IMR-90 (cell line): ENCODE measurements around the gene CACNA2D3. TPM values are rescaled to one million over a fixed set of nuclear protein-coding genes. Genes with fewer than 3 reads are reported as not detected.

Source experiments
- ATAC-seq: fragments of 200-7000 bp; cut with Tn5 transposase; 2 replicates; pipeline ENCODE4 v1.9.1; 2020; ENCODE audit warnings: low read depth, mild to moderate bottlenecking, moderate library complexity
- BruUV-seq: library from RNA; stranded (reverse); fragments of 400-500 nt; replicated peaks from 2 replicates; lab custom pipeline; 2021; lab: Mats Ljungman, UMichigan
- CTCF ChIA-PET: fragments of 300-600 bp; formaldehyde crosslinking; extraction: SDS; loops from one replicate; lab custom pipeline; 2021; ENCODE audit warnings: antibody characterized with exemption; lab: Yijun Ruan, JAX
- POLR2A ChIA-PET: fragments of 300-600 bp; sonication (Branson Sonifier 250); formaldehyde crosslinking; loops from one replicate; lab custom pipeline; 2022; ENCODE audit warnings: antibody characterized with exemption; ENCODE audit not compliant: unreplicated experiment; lab: Charles Lee
- DNase-seq: peaks from one replicate; pipeline ENCODE4 v3.0.0; 2013
- H2AFZ ChIP-seq: replicated peaks from 2 replicates; pipeline ENCODE3; 2013; ENCODE audit warnings: low read length, mild to moderate bottlenecking; ENCODE audit not compliant: poor library complexity
- H2AK5ac ChIP-seq: 2 replicates; pipeline ENCODE4 v1.6.1; 2013; ENCODE audit warnings: low read depth, low read length, inconsistent platforms
- H2AK9ac ChIP-seq: replicated peaks from 2 replicates; pipeline ENCODE3; 2013; ENCODE audit warnings: mild to moderate bottlenecking, low read depth, low read length, moderate library complexity; ENCODE audit not compliant: poor library complexity
- H2BK120ac ChIP-seq: 2 replicates; pipeline ENCODE4 v1.6.1; 2013; ENCODE audit warnings: low read depth, low read length, inconsistent platforms
- H2BK15ac ChIP-seq: 3 replicates; pipeline ENCODE4 v1.6.1; 2013; ENCODE audit warnings: low read depth, low read length, inconsistent platforms
- H2BK20ac ChIP-seq: 2 replicates; pipeline ENCODE4 v1.6.1; 2013; ENCODE audit warnings: low read depth, mild to moderate bottlenecking, inconsistent platforms, low read length, moderate library complexity
- H2BK5ac ChIP-seq: 2 replicates; pipeline ENCODE4 v1.6.1; 2013; ENCODE audit warnings: mild to moderate bottlenecking, low read depth, low read length, inconsistent platforms; ENCODE audit not compliant: poor library complexity, severe bottlenecking
- H3K14ac ChIP-seq: replicated peaks from 2 replicates; pipeline ENCODE4 v1.6.1; 2013; ENCODE audit warnings: low read depth, low read length, inconsistent platforms
- H3K18ac ChIP-seq: 2 replicates; pipeline ENCODE4 v1.6.1; 2013; ENCODE audit warnings: low read depth, low read length, control low read depth
- H3K23ac ChIP-seq: 2 replicates; pipeline ENCODE4 v1.6.1; 2013; ENCODE audit warnings: low read depth, low read length, inconsistent platforms
- H3K27ac ChIP-seq: 2 replicates; pipeline ENCODE4 v1.5.1; 2013; ENCODE audit warnings: mild to moderate bottlenecking, control low read depth, low read length; ENCODE audit not compliant: insufficient read depth
- H3K27me3 ChIP-seq: 2 replicates; pipeline ENCODE4 v1.6.1; 2013; ENCODE audit warnings: low read length; ENCODE audit not compliant: control insufficient read depth, insufficient read depth
- H3K36me3 ChIP-seq: 2 replicates; pipeline ENCODE4 v1.6.1; 2013; ENCODE audit warnings: low read length, mixed read lengths; ENCODE audit not compliant: control insufficient read depth, insufficient read depth
- H3K4ac ChIP-seq: 2 replicates; pipeline ENCODE4 v1.6.1; 2013; ENCODE audit warnings: low read depth, low read length, inconsistent platforms
- H3K4me1 ChIP-seq: 2 replicates; pipeline ENCODE4 v1.6.1; 2013; ENCODE audit warnings: low read length, mixed read lengths; ENCODE audit not compliant: control insufficient read depth, insufficient read depth
- H3K4me2 ChIP-seq: 2 replicates; pipeline ENCODE4 v1.6.1; 2013; ENCODE audit warnings: low read depth, mild to moderate bottlenecking, control low read depth, low read length, moderate library complexity
- H3K4me3 ChIP-seq: 2 replicates; pipeline ENCODE4 v1.5.1; 2013; ENCODE audit warnings: low read depth, mild to moderate bottlenecking, control low read depth, low read length, moderate library complexity; ENCODE audit not compliant: insufficient read depth
- H3K56ac ChIP-seq: 2 replicates; pipeline ENCODE4 v1.6.1; 2013; ENCODE audit warnings: low read length, inconsistent platforms; ENCODE audit not compliant: insufficient read depth; ENCODE audit errors: extremely low read depth
- H3K79me1 ChIP-seq, 2 experiments: 2 replicates each; pipeline ENCODE4 v1.6.1; 2013; ENCODE audit warnings: low read length in 2 of 2, inconsistent platforms in 1 of 2, low read depth in 1 of 2
- H3K9ac ChIP-seq: 2 replicates; pipeline ENCODE4 v1.6.1; 2013; ENCODE audit warnings: low read depth, low read length, control low read depth
- H3K9me1 ChIP-seq: 2 replicates; pipeline ENCODE4 v1.6.1; 2013; ENCODE audit warnings: low read length, inconsistent platforms; ENCODE audit not compliant: insufficient read depth
- H3K9me3 ChIP-seq: 2 replicates; pipeline ENCODE4 v1.6.1; 2013; ENCODE audit warnings: low read length; ENCODE audit not compliant: control insufficient read depth, insufficient read depth
- H4K20me1 ChIP-seq: 2 replicates; pipeline ENCODE4 v1.6.1; 2013; ENCODE audit warnings: low read length, inconsistent platforms; ENCODE audit not compliant: insufficient read depth
- H4K5ac ChIP-seq: 2 replicates; pipeline ENCODE4 v1.6.1; 2013; ENCODE audit warnings: mild to moderate bottlenecking, low read depth, low read length, control low read depth
- H4K8ac ChIP-seq, 2 experiments: 2 replicates each; pipeline ENCODE4 v1.6.1; 2013; ENCODE audit warnings: low read depth in 2 of 2, low read length in 2 of 2, control low read depth in 1 of 2, inconsistent platforms in 1 of 2
- H4K91ac ChIP-seq: 2 replicates; pipeline ENCODE4 v1.6.1; 2013; ENCODE audit warnings: low read depth, low read length, inconsistent platforms; ENCODE audit not compliant: insufficient read depth
- BHLHE40 ChIP-seq: fragments of 150-350 bp; IDR thresholded peaks from 2 replicates; pipeline ENCODE4 v1.6.1; 2016; ENCODE audit warnings: mild to moderate bottlenecking, low read depth, low read length
- POLR2A ChIP-seq: IDR thresholded peaks from 2 replicates; pipeline ENCODE4 v1.6.1; 2012; ENCODE audit warnings: mild to moderate bottlenecking, low read depth, low read length
- SMC3 ChIP-seq: fragments of 150-350 bp; IDR thresholded peaks from 2 replicates; pipeline ENCODE4 v1.6.1; 2016; ENCODE audit warnings: low read depth, mild to moderate bottlenecking, antibody characterized with exemption, low read length, moderate library complexity
- whole genome bisulfite sequencing, 2 experiments: methylation state at CpG; one replicate each; pipeline versions ENCODE4 v1.1.5 to v1.1.7; 2013; ENCODE audit warnings: missing lambda C conversion rate in 2 of 2; ENCODE audit not compliant: insufficient read length in 1 of 2; ENCODE audit errors: extremely low coverage in 2 of 2; 5-methylcytosine and 5-hydroxymethylcytosine counted together
- dilution Hi-C: fragments of 300-500 bp; cut with HindIII; formaldehyde crosslinking; loops from one replicate; pipeline ENCODE4 v1.14.3; 2018; ENCODE audit warnings: low sequenced_read_pairs; ENCODE audit not compliant: unreplicated experiment
- in situ Hi-C: fragments of 300-500 bp; cut with MboI; formaldehyde crosslinking; loops from 3 replicates; pipeline ENCODE4 v1.14.3; 2019; ENCODE audit warnings: low sequenced_read_pairs, inconsistent platforms, mixed read lengths
- intact Hi-C: fragments of 100-400 bp; cut with micrococcal nuclease; formaldehyde crosslinking; loops from 2 replicates; pipeline ENCODE4 v1.10.0; 2022
- polyA plus RNA-seq, 3 experiments: library from polyadenylated mRNA; depleted of rRNA; stranded (reverse); fragments of >200 nt; gene quantifications; 2 replicates each; pipeline ENCODE4 v1.2.3, GENCODE V29; 2012; ENCODE audit warnings: low replicate concordance in 1 of 3
- total RNA-seq: library from RNA; depleted of rRNA; stranded (reverse); fragments of >200 nt; gene quantifications from 2 replicates; pipeline ENCODE4 v1.2.3, GENCODE V29; 2012
- TF ChIP-seq, protein P1 (sequence below): conservative IDR thresholded peaks from 2 replicates; pipeline ENCODE4 v1.5.1; 2012; ENCODE audit warnings: mild to moderate bottlenecking, low read depth, low read length, improper control_type of control experiment

CACNA2D3 gene
- total and polyA plus RNA-seq, 2 of the 4 experiments (the other 2 are of a cell fraction), result 0.36 to 0.41 TPM

GRCh38 chr3:54437271-54437670 lies 314.9 kb downstream of the CACNA2D3 start:
- TF ChIP-seq, protein P1, sequence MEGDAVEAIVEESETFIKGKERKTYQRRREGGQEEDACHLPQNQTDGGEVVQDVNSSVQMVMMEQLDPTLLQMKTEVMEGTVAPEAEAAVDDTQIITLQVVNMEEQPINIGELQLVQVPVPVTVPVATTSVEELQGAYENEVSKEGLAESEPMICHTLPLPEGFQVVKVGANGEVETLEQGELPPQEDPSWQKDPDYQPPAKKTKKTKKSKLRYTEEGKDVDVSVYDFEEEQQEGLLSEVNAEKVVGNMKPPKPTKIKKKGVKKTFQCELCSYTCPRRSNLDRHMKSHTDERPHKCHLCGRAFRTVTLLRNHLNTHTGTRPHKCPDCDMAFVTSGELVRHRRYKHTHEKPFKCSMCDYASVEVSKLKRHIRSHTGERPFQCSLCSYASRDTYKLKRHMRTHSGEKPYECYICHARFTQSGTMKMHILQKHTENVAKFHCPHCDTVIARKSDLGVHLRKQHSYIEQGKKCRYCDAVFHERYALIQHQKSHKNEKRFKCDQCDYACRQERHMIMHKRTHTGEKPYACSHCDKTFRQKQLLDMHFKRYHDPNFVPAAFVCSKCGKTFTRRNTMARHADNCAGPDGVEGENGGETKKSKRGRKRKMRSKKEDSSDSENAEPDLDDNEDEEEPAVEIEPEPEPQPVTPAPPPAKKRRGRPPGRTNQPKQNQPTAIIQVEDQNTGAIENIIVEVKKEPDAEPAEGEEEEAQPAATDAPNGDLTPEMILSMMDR, result no peak
- TF ChIP-seq BHLHE40, result no peak
- no peak for TF ChIP-seq SMC3
- TF ChIP-seq POLR2A, result no peak
- ATAC-seq (no peak), DNase-seq (no peak)
- no peak overlapping the region for H3K56ac ChIP-seq
- no peak overlapping the region for H2AK9ac ChIP-seq
- ChIA-PET CTCF (no interaction called here), POLR2A (no interaction called here)
- H4K5ac ChIP-seq, result no peak overlapping the region
- H3K9me3 ChIP-seq, result no peaks in the 10 kb centered on the region
- no peak overlapping the region for H3K23ac ChIP-seq
- H3K14ac ChIP-seq, result no peak overlapping the region
- H2BK20ac ChIP-seq, result no peak overlapping the region
- no peaks in the 10 kb centered on the region for H3K36me3 ChIP-seq
- no peak overlapping the region for H3K4me2 ChIP-seq
- no peak overlapping the region for H4K91ac ChIP-seq
- no peak overlapping the region for H2AFZ ChIP-seq
- no CpG with 5 or more reads among the region's 2 CpGs for WGBS, 2 experiments
- H2BK120ac ChIP-seq, result no peak overlapping the region
- H3K9me1 ChIP-seq, result no peaks in the 10 kb centered on the region
- no peak overlapping the region for H3K18ac ChIP-seq
- BruUV-seq, result no TSS peak
- H3K9ac ChIP-seq, result no peak overlapping the region
- no peaks in the 10 kb centered on the region for H3K79me1 ChIP-seq
- H4K20me1 ChIP-seq, result no peaks in the 10 kb centered on the region
- no peak overlapping the region for H4K8ac ChIP-seq
- no peak overlapping the region for H3K4ac ChIP-seq
- in situ Hi-C loops, result loop anchor here (25.0 kb wide), 1 partner anchor 400 kb away; no protein-coding TSS in a partner anchor
- intact Hi-C loops, result loop anchor here (5.0 kb wide), 1 partner anchor 390 kb away; no protein-coding TSS in a partner anchor
- H2AK5ac ChIP-seq, result no peak overlapping the region
- H3K4me1 ChIP-seq, result no peaks in the 10 kb centered on the region
- H3K27ac ChIP-seq, result no peak overlapping the region
- H2BK5ac ChIP-seq, result no peak overlapping the region
- H2BK15ac ChIP-seq, result no peak overlapping the region
- no peak overlapping the region for H3K4me3 ChIP-seq
- H3K27me3 ChIP-seq, result no peaks in the 10 kb centered on the region
- dilution Hi-C loops, result no loop called here
